Cerebellar cortex (tissue), 1 donor: Measurements from ENCODE around the gene BTBD16.

Experiments
- DNase-seq: peaks from one replicate; pipeline ENCODE4 v3.0.0-alpha.2; 2015; ENCODE audit warnings: low spot score

The BTBD16 gene

DNA sequence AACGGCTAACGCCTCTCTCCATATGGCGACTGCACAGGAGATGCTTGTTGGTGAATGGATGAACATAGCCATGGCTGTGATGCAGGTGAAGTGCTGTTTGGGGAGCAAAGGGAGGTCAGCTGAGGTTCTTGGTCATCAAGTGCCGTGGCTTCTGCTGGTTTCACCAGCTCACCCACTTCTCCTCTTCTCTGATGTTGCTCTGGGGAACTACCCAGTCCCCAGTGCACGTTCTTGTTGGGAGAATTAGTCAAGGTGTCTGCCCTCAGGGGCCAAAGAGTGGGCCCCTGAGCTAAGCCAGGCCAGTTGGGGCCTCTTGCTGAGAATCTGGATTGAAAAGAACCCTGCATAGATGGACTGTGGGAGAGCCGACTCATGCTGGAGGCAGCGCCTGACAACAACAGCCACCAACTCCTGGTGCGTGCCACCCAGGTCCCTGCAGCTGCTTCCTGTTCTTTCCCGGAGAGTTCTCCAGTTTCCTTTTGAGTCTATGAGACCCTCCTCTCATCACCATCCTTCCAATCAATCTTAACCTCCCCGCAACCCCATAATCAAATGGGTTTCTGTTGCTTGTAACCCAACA is 3.0 kb downstream of the BTBD16 start:
- DNase-seq, result no peak

DNA sequence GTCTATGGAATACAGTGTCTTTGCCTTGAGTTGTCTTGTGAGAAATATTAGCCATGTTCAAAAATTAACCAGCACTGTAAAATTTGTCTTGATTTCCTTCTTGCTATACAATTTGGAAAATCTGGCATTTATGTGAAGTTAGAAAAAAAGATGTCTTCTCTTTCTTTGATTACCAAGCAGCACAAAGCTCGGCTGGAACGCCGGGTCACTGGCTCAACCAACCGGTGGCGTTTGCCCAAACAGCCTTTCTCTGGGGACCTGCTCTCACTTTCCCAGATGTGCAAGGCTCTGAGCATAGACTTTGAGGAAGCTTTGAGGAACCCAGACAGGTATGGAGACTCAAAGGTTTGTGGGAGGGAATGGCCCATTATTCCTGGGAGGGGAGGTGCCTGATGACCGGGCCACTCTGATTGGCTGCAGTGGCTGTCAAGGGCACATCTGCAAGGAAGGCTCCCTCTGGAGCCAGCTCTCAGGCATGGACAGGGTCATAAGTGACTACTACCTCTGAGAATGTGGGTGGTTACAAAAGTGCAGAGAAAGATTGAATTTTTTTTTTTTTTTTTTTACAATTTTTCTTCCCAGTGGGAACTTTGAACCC is 5.6 kb downstream of the BTBD16 start:
- no peak for DNase-seq

DNA sequence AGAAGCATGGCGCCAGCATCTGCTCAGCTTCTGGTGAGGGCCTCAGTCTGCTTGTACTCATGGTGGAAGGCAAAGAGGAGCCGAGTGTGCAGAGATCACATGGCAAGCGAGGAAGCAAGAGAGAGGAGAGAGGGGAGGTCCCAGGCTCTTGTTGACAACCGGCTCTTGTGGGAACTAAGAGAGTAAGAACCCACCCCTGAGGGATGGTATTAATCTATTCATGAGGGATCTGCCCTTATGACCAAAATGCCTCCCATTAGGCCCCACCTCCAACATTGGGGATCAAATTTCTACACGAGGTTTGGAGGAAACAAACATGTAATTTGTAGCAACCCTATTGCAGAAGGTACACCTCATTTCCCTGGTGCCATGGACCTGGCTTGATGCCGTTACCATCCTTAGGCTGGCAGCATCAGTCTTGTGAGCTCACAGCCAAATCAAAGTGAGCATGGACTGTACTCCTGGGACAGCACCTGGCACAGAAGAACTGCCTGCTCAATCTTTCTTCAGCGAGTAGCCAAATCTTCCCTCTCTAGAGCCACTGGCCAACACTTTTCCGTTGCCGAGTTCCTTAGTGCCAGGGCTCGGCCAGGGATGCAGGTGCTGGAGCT is 6.5 kb downstream of the BTBD16 start:
- DNase-seq, result no peak

DNA sequence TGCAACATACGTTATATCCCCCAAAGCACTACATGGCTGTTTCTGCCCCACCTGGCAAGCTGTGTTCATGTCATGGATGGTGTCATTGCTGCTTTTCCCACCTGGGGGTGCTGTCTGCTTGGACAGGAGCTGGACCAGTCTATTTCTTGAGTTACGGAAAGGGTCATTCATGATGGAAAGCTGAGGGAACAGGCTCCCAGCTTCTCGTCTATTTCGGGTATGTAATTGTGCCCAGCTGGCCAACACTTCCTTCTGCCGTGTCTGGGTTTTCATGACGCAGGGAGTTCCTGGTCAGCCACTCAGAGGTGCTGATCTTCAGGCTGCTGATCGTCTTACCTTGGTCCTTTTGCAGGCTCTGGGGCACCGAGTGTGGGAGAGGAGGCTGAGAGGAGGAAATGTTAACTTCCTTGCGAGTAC is 8.6 kb downstream of the BTBD16 start:
- peak; percentile 34 for DNase-seq

DNA sequence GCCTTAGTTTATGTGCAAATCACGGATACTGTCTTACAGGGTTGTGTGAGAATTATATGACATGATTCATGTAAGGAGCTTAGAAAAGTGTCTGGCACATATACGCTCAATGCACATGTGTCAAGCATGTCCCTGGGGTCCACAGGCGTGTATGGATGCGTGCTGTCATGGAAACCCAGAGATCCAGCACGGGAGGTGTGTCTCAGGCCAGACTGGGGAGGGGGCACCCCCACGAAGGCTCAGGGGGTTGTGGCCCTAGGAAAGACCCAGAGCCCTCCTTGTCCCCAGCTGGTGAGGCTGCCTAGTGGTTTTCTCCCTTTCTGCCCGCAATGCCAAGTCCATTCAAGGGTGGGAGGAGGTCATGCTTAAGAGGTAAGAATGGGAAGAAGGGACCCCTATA is 9.1 kb downstream of the BTBD16 start:
- DNase-seq, result no peak

DNA sequence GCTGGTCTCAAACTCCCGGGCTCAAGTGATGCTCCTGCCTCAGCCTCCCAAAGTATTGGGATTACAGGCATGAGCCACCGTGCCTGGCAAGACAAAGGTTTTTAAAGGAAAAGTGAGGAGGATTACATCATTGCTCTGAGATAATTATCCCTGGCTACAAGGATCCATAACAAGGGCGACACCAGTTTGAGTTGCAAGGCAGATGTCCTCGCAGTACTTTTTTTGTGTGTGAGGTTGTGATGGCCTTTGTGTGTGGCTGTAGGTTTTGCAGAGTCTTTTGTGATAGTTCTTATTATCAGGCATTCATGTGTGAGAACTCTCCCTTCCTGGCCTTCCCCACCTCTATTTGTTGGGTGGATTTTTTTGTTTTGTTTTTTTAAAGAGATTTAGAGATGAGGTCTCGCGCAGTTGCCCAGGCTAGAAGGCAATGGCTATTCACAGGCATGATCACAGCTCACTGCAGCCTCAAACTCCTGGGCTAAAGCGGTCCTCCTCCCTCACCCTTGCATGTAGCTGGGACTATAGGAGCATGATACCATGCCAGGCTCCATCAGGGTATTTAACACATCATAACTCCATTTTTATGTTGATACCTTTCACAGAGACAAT is 10.0 kb downstream of the BTBD16 start:
- DNase-seq, result no peak

DNA sequence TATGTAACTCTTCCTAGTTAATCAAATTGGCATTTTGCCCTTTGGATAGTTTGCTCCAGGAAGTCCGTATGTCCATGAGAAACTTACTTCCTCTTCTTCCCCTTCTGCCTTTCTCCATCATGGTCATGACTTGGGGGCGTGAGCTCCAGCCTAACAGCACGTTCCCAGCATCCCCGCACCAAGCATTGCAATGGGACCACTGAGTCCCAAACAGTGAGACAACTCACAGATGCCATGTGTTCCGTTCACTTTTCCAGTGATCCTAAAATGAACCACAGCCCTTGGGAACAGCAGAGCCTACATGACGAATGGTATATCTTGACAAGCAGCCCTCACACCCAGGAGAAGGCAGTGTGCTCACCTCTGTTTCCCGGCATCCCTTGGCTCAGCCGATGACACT is 10.7 kb downstream of the BTBD16 start:
- DNase-seq, result no peak

DNA sequence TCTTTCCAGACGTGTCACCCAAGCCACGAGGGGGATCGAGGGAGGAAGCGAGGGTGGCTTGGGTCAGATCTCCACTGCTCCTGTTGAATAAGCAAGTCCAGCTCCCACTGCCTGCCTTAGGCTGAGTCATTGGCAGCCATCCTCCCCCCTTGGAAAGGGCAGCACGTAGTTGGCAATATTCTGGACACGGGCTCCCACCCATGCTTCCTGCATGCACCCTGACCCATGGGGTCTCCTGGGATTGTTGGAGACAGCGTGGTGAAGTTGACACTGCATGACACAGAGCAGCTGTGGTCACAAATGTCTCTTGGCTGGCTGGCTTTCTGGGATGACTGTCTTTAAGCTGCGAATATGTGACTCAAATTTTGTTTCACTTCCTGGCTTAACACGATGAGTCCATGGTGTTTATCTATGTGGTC is 11.2 kb downstream of the BTBD16 start:
- no peak for DNase-seq

DNA sequence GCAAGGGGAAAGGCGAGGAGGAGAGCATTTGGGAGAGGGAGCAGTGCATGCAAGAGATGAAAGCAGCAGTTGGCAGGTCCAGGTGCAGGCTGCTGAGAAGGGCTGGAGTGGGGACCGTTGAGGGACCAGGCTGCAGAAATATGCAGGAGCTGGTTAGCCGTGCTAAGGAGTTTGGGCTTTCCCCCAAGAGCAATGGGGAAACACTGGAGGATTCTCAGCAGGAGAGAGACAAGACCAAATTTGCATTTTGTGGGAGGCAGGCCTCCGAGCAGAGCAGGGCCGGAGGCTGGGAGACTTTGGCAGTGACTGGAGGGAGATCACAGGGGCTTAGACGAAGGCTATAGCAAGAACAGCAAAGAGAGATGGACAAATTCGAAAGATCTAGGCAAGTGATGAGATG is 11.8 kb downstream of the BTBD16 start:
- DNase-seq, result no peak

DNA sequence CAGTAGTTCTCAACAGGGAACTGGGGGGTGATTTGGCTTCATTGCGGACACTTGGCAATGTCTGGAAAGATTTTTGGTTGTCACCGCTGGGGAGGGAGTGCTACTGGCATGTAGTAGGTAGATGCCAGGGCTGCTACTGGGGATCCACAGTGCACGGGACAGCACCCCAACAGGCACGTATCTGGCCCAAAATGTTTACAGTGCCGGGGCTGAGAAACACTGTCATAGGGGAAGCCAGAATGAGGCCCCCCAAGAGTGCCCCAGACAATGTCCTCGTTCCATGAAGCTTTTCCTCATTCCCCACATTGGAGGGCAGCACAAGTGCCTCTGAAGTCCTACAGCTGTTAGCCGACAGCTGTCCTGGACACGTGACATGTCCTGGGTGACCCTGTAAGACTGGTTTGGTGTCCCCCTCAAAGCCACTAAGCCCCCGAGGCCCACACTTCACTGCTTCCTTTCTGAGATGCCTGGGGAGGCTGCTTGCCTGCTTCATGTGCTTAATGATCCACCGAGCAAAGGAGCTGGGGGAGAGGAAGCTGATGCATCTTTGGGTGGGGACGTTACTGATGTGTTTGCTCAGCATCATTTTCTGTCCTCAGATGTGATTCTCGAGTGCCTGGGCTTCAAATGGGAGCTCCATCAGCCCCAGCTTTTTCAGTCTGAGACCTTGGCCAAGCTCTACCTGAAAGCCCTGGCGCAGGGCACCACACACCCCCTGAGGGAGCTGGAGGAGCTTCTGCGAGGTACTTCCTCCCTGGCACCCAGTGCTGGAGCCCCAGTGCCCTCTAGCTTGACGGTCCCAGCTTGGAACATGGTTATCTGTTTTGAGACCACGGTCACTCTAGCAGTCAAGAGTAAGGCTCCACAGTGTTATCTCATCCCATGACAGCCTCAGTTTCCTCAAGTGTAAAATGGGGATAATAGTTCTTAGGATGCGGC is 14.7 kb downstream of the BTBD16 start:
- DNase-seq, result no peak

DNA sequence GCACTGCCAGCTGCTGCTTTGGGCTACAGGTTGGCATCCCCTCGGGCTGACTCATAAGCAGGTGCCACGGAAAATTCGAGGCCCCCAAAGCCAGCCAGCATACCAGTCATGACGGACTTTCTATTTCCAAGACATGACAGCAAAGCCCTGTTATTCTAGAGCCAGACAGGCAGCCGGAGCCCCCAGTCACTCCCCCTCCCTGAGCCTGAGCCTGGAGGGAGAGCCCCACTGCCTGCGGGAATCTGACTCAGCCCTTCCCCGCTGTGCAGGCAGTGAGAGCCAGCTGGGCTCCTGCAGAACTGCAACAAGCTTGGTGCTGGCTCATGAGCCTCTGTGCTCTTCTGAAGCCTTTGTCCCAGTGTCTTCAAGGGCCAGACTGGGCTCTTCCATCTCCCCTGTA is 15.8 kb downstream of the BTBD16 start:
- peak; percentile 4 for DNase-seq

DNA sequence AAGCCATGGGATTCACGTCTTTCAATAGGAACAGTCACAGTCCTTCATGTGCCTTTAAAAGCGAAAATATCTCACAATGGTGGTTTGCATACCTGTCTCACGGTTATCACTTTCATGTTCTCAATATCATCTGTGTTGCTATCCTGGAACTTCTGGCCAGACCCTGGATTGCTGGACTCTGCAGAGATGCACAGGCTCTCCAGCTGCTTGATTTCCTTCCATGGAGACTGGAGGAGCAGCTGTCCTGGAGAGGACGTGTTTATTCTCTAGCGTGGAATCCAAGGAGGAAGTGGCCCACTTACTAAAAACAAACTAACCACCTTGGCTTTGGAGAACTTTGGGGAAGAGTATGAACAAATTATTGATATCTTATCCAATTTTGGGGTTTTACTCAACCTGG is 16.5 kb downstream of the BTBD16 start:
- DNase-seq, result no peak

DNA sequence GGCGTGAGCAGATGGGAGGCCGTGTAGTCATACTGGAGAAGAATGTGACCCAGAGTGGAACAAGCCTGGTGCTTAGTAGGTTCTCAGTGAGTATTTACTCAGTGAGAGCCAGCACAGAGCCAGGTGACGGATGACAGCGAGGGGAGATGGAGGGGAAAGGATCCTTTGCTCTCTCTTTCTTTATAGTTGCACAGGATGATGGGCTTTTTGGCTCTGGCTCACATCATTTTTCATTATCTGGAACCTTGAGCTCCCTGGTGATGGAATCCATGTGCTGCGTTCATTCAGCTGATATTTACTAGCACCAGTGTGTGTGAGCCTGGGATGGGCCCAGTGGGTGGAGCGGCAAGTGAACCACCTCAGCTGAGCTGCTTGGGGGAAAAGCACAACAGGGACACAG is 17.2 kb downstream of the BTBD16 start:
- DNase-seq, result no peak

DNA sequence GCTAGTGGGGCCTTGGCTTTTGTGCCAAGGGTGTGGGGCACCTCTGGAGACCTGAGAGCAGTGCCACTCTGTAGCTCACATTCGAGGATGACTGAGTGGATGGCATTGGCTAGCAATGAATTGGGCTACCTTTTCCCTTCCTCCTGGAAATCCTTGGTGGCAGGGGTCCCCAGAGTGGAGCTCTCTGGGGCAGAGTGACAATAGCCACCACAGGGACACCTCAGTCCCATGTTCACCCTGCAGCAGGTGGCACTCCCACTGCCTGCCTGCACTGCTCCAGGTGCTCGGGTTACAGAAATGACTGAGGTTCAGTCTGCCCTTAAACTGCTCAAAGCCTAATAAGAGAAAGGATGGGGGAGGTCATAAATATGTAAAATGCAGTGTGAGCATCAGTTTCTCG is 17.8 kb downstream of the BTBD16 start:
- DNase-seq, result no peak

DNA sequence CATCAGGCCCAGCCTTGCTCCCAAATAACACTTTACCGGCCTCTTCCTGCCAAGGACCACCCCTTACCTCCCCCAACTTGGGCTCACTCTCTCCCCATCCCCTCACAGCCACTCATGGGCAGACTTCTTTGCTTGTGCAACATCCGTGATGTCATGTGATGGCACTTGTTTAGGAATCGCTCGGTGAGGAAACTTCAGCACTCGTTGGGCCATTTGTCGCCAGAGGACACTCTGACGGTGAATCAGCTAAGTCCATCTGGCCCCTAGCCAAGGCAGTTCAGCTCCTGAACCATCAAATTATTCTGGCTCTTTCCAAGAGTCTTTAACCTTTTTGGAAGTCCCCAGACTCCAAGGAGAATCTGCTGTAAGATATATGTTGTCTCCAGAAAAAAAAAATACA is 19.2 kb downstream of the BTBD16 start:
- no peak for DNase-seq

DNA sequence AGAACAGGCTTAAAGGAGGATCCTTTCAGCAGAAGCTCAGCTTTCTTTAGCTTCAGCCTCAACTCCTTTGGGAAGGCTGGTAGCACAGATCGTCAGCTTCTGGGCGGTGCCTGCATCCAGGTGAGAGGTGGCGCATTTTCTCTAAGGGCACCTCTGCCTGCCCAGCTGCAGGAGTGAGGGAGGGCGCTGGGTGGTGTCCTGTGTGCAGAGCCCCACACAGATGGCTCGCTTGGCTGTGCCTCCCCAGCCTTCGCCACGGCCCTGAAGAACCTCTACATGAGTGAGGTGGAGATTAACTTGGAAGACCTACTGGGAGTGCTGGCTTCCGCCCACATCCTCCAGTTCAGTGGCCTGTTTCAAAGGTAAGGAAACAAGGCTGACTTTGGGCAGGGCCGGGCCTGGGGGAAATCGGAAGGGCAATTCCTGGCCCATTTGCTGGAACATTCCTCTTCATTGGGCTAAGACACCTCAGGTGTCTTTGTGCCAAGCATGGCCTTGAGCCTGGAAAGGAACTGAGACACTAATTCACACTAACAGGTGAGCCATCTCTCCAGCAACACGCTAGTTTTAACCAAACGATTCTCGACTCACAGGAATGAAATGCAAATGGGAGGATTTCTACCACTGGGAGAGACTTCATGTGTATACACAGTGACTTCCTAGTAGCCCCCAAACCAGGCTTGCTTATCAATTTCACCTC is 19.9 kb downstream of the BTBD16 start:
- DNase-seq, result no peak

DNA sequence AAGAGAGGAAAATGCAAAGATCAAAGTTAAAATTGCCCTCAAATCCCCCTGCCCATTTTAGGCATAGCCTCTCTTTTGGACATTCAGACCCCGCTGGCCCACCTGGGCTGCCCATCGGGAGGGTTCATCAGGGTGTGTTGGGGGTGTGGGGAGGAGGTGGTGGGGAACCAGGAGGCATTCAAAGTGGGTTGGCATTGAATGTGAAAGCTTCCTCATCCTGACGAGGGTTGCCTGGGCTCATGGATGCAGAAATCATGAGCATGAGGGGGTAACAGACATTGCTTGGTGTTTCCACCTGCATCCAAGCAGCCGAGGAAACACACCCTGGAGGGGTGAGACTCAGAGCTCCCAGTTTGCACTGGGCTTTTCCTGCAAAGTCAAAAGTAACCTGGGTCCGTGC is 20.6 kb downstream of the BTBD16 start:
- DNase-seq, result no peak

DNA sequence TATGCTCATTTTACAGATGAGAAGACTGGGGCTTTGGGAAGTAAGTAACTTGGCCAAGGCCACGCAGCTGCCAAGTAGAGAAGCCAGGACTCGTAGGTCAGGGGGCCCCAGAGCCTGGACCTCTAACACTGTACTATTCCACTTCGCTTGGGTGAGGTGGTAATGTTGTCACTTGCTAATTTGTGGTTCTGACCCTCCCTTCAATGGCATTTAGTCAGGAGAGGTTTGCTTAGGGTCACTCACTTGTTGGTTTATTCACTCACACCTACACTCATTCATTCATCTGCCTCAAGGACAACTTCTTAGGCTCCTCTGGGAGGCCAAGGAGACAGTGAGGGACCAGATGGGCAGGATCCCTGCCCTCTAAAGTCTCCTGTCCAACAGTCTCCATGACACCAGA is 21.3 kb downstream of the BTBD16 start:
- no peak for DNase-seq

DNA sequence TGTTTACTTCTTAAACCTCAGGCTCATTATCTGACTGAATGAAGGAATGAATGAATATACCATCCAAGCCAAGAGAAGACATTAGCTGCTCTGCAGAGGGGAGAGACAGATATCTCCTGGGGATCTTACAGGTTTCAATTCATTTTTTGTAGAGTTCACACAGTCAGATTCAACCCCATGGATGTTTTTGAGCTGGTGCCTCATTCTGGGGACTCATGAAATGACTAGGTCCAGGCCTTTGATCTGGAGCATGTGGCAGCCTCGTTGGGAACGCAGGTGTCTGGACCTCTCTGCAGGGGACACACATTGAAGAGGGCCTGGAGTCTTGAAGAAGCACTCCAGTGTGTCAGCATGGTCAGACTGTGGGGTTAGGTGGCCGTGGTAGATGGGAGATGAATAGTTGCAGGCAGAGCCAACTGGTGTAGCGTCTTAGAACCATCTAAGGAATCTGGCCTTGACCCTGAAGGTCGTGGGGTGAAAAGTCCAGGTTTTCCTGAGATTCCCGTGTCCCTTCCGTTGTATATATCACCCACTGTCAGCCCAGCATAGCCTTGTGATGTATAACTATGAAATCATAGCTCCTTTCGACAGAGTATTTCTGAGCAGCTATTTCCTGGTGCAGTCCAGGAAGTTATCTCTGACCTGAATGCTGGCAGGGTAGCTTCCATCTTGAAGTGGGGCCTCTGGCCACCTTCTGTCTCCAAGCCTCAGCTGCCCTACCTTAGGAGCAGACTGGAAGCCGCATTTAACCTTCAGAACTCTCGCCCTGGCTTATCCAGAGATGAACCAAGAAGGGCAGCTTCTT is 22.3 kb downstream of the BTBD16 start:
- DNase-seq, result no peak

DNA sequence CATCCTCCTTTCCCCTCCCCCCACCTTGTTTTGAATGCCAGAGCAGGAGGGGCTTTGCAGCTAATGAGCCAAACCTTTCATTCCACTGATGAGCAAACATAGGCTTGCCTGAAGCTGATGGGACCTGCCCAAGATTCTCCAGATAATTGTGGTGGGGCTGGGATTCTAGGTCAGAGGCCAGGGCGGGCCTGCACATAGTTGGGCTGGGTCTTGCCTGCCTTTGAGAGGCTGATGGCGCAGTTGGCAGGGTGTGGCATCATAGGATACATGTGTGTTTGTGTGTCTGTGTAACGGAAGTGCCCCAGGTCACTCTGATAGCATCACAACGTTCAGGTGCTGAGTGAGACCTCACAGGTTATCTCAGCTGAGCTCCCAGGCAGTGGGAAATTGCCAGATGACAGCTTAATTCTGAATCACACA is 22.9 kb downstream of the BTBD16 start:
- no peak for DNase-seq
